Measurements from ENCODE around the gene RFX2.

DNA sequence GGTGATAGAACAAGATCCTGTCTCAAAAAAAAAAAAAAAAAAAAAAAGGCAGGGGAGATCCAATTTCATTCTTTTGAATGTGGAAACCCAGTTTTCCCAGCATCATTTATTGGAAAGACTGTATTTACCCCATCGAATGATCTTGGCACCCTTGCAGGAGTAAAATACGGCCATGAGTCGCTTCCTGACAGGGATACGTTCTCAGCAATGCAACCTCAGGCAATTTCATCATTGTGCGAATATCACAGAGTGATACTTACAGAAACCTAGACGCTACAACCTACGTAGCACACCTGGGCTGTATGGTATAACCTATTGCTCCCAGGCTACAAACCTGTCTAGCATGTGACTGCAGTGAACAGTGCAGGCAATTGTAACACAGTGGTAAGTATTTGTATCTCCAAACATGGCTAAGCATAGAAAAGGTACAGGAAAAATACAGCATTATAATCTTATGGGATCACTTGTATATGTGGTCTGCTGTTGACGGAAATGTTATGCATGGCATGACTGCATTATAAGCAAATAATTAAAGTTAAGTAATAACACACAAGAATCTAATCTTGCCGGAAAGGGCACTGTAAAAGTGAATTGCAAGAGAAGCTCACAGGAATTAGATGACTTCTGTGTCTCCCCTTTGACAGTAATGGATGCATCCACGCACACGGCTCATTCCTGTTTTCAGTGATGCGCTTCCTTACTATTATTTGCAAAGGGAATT is 24.1 kb downstream of the RFX2 start:
- TF ChIP-seq GATA2 (IDR thresholded peaks at IDR 0.05; ENCODE audit: low read depth, low read length) = no peak
- TF ChIP-seq GATA3 (IDR thresholded peaks at IDR 0.05; ENCODE audit: low read depth, low read length) = no peak
